GM10248 (cell line): ENCODE measurements around the gene MGAT4B.

Experiments used
- CTCF ChIA-PET: fragments of 300-600 bp; sonication (Branson Sonifier 250); formaldehyde crosslinking; extraction: SDS; loops from one replicate; lab custom pipeline; 2021; ENCODE audit warnings: antibody characterized with exemption; lab: Yijun Ruan, JAX
- POLR2A ChIA-PET: fragments of 350-650 bp; sonication (Branson Sonifier 250); formaldehyde crosslinking; extraction: SDS; loops from one replicate; lab custom pipeline; 2020; ENCODE audit warnings: antibody characterized with exemption; lab: Yijun Ruan, JAX
- DNase-seq: peaks from one replicate; pipeline ENCODE4 v3.0.0; 2012; ENCODE audit errors: extremely low spot score
- TF ChIP-seq, protein P1 (sequence below): IDR thresholded peaks from 2 replicates; pipeline ENCODE4 v1.5.1; 2012; ENCODE audit warnings: mild to moderate bottlenecking, low read depth; ENCODE audit errors: extremely low read depth, missing control alignments, control extremely low read depth

The MGAT4B gene

DNA sequence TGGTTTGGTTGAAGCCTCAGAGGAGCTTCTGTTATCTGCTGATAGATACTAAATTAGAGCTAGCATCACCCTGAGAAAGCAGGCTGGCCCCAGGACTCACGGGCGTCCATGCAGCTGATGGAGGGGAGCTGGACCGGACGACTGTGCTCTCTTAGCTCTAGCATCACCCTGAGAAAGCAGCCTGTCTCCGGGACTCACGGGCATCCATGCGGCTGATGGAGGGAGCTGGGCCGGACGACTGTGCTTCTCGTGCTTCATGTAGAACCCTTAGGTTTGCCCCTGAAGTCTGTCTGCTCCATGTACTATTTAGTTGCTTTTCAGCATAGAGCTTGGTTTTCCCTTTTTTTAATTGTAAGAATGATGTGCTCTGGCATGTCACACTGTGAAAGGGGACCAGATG lies 29.2 kb downstream of the MGAT4B start:
- no peak for DNase-seq
- ChIA-PET POLR2A (no interaction called here), CTCF (interaction anchor here (1.1 to 5.8 kb wide), 6 partner anchors 10 to 92 kb away, joined by 3 to 34 read pairs (median 4); no protein-coding TSS in a partner anchor)
- TF ChIP-seq, protein P1, sequence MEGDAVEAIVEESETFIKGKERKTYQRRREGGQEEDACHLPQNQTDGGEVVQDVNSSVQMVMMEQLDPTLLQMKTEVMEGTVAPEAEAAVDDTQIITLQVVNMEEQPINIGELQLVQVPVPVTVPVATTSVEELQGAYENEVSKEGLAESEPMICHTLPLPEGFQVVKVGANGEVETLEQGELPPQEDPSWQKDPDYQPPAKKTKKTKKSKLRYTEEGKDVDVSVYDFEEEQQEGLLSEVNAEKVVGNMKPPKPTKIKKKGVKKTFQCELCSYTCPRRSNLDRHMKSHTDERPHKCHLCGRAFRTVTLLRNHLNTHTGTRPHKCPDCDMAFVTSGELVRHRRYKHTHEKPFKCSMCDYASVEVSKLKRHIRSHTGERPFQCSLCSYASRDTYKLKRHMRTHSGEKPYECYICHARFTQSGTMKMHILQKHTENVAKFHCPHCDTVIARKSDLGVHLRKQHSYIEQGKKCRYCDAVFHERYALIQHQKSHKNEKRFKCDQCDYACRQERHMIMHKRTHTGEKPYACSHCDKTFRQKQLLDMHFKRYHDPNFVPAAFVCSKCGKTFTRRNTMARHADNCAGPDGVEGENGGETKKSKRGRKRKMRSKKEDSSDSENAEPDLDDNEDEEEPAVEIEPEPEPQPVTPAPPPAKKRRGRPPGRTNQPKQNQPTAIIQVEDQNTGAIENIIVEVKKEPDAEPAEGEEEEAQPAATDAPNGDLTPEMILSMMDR = no peak

DNA sequence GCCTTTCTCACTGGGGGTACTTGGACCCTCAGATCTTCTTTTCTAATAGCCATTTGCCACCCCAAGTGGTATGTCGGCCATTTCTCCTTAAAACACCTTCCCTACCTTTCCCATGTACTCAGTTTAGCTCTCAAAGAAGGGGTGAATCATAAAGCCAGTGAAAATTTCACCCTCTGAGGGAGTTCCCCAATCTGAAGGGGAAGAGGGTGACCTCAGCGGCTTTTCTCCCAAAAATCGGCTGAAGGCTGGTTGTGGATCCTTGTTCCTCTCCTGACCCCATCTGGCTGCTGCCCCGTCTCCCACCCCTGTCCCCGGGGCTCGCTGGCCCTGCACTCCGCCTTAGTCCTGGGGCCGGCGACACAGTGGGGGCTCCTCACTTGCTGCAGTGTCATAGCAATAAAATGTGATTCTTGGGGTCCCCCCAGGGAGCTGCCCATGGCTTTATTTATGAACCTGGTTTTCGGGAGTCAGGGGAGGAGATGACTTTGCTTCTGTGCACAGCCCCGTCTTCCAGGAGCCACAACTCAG lies 30.2 kb downstream of the MGAT4B start:
- POLR2A ChIA-PET = no interaction called here
- TF ChIP-seq, protein P1 = no peak
- no peak for DNase-seq
- CTCF ChIA-PET = interaction anchor here (1.4 to 5.8 kb wide), 2 partner anchors 13 kb away, joined by 3 to 34 read pairs; no protein-coding TSS in a partner anchor

DNA sequence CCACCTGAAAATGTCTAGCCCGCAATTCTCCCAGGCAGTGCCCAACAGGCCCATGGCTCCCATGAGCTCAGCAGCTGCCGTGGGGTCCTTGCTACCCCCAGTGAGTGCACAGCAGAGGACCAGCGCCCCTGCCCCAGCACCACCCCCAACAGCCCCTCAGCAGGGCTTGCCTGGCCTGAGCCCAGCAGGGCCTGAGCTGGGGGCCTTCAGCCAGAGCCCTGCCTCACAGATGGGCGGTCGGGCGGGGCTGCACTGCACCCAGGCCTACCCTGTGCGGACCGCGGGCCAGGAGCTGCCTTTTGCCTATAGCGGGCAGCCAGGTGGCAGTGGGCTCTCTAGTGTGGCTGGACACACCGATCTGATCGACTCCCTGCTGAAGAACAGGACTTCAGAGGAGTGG lies 32.2 kb downstream of the MGAT4B start:
- CTCF ChIA-PET = interaction anchor here (5.8 kb wide), 1 partner anchor 11 kb away, joined by 34 read pairs; no protein-coding TSS in a partner anchor
- DNase-seq = no peak
- TF ChIP-seq, protein P1 = no peak
- POLR2A ChIA-PET = no interaction called here

DNA sequence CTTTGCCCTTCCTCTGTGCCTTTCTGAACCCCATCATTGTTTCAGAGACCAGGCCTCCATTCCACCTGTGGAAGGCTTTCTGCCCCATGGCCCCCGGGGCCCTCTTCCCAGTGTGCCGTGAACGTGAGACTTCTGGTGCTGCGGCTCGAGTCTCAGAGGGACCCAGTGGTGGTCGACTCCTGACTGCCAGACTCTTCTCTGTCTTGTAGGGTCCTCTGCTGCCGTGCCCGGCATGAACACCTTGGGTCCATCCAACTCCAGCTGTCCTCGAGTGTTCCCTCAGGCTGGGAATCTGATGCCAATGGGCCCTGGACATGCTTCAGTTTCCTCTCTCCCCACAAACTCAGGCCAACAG lies 33.0 kb downstream of the MGAT4B start:
- CTCF ChIA-PET = interaction anchor here (5.8 kb wide), 1 partner anchor 10 kb away, joined by 34 read pairs; no protein-coding TSS in a partner anchor
- TF ChIP-seq, protein P1 = no peak
- POLR2A ChIA-PET = no interaction called here

DNA sequence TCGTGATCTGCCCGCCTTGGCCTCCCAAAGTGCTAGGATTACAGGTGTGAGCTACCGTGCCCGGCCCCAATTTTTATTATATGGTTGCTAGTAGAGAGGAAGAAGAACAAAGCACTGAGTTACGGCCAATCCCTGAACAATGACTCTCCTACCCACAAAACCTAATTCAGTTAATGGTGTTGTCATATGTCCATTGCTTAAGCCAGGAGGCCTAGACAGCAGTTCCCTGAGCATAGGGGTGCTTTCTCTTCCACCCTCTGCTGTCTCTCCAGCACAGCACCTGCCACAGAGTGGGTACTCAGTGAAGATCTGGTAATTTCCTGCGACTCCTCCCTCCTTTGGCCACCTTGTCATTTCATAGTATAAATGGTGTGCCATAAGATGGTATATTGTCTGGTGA lies 34.3 kb downstream of the MGAT4B start:
- no peak for DNase-seq
- CTCF ChIA-PET = interaction anchor here (1.0 to 5.8 kb wide), 3 partner anchors 9 to 10 kb away, joined by 6 to 34 read pairs (median 12); no protein-coding TSS in a partner anchor
- TF ChIP-seq, protein P1 = no peak
- POLR2A ChIA-PET = no interaction called here

More for the DNA sequence above, 33.0 kb downstream of the MGAT4B start:
- DNase-seq = no peak

DNA sequence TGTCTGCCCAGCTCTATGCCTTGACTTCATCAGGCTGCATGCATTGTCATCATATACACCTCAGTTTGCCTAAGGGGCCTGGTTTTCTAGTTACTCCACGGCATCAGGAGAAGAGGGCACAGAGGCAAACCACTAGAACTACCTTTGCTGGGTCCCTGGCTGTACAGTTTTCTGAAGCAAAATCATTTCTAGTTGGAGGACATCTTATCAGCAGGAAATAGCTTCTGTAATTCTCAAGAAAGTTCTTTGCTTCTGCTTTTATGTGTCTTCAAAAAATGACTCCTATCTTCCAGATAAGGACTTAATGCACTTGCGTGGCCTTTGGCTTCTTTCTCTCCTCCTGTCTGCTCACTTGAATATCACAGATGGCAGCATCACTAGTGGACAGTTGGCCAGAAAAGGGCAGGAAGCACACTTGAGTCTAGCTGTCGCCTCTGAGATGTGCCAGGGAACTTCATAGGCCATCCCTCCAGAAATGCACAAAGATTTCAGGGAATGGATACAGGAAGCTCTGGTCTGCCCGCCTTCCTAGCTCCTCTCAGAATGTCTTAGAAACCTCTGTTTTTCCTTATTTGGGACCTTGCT lies 35.3 kb downstream of the MGAT4B start:
- ChIA-PET CTCF (interaction anchor here (1.0 to 1.9 kb wide), 3 partner anchors 9 to 22 kb away, joined by 4 to 12 read pairs (median 6); partner anchors contain the start of gene LTC4S), POLR2A (no interaction called here)
- no peak for DNase-seq
- TF ChIP-seq, protein P1 = no peak
